ENCODE results near the gene CELSR1.
"Not testable (repeated sequence)": the region's sequence is repeated elsewhere in the genome, so short reads cannot be mapped to it uniquely, and the experiment has no call there.

CELSR1 gene

GRCh38 chr22:46532416-46532815 lies 5.0 kb downstream of the CELSR1 start:
- DNase-seq: no peak

GRCh38 chr22:46531581-46532175 lies 5.7 kb downstream of the CELSR1 start:
- DNase-seq: peak; percentile 37

GRCh38 chr22:46528121-46528610 lies 9.3 kb downstream of the CELSR1 start:
- DNase-seq: peak; percentile 68

- no peak for DNase-seq
These were observed 11.1 kb downstream of the CELSR1 start for GRCh38 chr22:46526244-46526839.

GRCh38 chr22:46525389-46526243 lies 11.8 kb downstream of the CELSR1 start:
- no peak for DNase-seq

GRCh38 chr22:46524203-46524740 lies 13.1 kb downstream of the CELSR1 start:
- no peak for DNase-seq

- DNase-seq: no peak
These were observed 14.6 kb downstream of the CELSR1 start for GRCh38 chr22:46522797-46523196.

- no peak for DNase-seq
These were observed 15.4 kb downstream of the CELSR1 start for GRCh38 chr22:46521994-46522393.

GRCh38 chr22:46520880-46521279 lies 16.5 kb downstream of the CELSR1 start:
- no peak for DNase-seq

- DNase-seq: no peak
These were observed 18.0 kb downstream of the CELSR1 start for GRCh38 chr22:46519377-46519776.

- no peak for DNase-seq
These were observed 18.7 kb downstream of the CELSR1 start for GRCh38 chr22:46518542-46519325.

- DNase-seq: no peak
These were observed 19.4 kb downstream of the CELSR1 start for GRCh38 chr22:46518038-46518437.

GRCh38 chr22:46517255-46517761 lies 20.1 kb downstream of the CELSR1 start:
- no peak for DNase-seq

- DNase-seq: no peak
These were observed 20.8 kb downstream of the CELSR1 start for GRCh38 chr22:46516638-46517037.

GRCh38 chr22:46516112-46516487 lies 21.3 kb downstream of the CELSR1 start:
- not testable (repeated sequence) for DNase-seq

GRCh38 chr22:46515208-46516111 lies 22.0 kb downstream of the CELSR1 start:
- DNase-seq: no peak

- no peak for DNase-seq
These were observed 22.7 kb downstream of the CELSR1 start for GRCh38 chr22:46514592-46515207.

- no peak for DNase-seq
These were observed 23.4 kb downstream of the CELSR1 start for GRCh38 chr22:46513908-46514550.

- no peak for DNase-seq
These were observed 24.7 kb downstream of the CELSR1 start for GRCh38 chr22:46512683-46513082.

GRCh38 chr22:46512039-46512370 lies 25.4 kb downstream of the CELSR1 start:
- DNase-seq: no peak
